Umbilical cord (tissue), 1 donor: ENCODE measurements around the gene WDR72. TPM values are rescaled to one million over a fixed set of nuclear protein-coding genes. Genes with fewer than 3 reads are reported as not detected.

Experiments used
- total RNA-seq: library from RNA; depleted of rRNA; stranded (reverse); fragments of >200 nt; gene quantifications from one replicate; pipeline ENCODE4 v1.2.3, GENCODE V29; 2014; ENCODE audit warnings: low replicate concordance; ENCODE audit not compliant: insufficient read depth

The WDR72 gene
- total RNA-seq, 1 donor from 2014 or later: 5.1 TPM

Other genes starting within 250 kb of the WDR72 start
- 20.0 TPM for gene UNC13C, start 218.8 kb upstream of the WDR72 start, total RNA-seq